Mammary epithelial cell (primary cell): Measurements from ENCODE around the gene NLGN1.

Experiments
- CTCF ChIP-seq, 2 donors: IDR thresholded peaks in 1 of 2; conservative IDR thresholded peaks in 1 of 2; 2 replicates each; pipeline ENCODE4 v1.5.1; 2011 to 2012; ENCODE audit warnings: inconsistent platforms in 2 of 2, low read length in 2 of 2, mild to moderate bottlenecking in 2 of 2, control low read depth in 1 of 2, low read depth in 1 of 2; ENCODE audit not compliant: insufficient read depth in 1 of 2; ENCODE audit errors: extremely low read depth in 1 of 2
- EZH2 ChIP-seq: IDR thresholded peaks from 2 replicates; pipeline ENCODE4 v1.6.1; 2012; ENCODE audit warnings: low read length, inconsistent platforms, borderline replicate concordance

- TF ChIP-seq CTCF (conservative IDR thresholded peaks at IDR 0.05 in 1 of 2, IDR thresholded peaks at IDR 0.05 in 1 of 2; ENCODE audit: extremely low read depth in 1 of 2, insufficient read depth in 1 of 2, low read depth in 1 of 2, low read length in 2 of 2) (no peak), EZH2 (no peak)
These were observed 426.4 kb downstream of the NLGN1 start for GRCh38 chr3:173823911-173824460.
